B cell (primary cell): Measurements from ENCODE around the gene UBR4.

Source experiments
- CTCF ChIP-seq: fragments of 200-600 bp; IDR thresholded peaks from one replicate; pipeline ENCODE4 v1.8.0; 2022; ENCODE audit warnings: antibody characterized with exemption, mild to moderate bottlenecking
- EZH2 ChIP-seq: IDR thresholded peaks from 2 replicates; pipeline ENCODE4 v1.6.1; 2012; ENCODE audit warnings: borderline replicate concordance, low read depth, mild to moderate bottlenecking, moderate library complexity, low read length; ENCODE audit not compliant: insufficient read depth, poor library complexity, severe bottlenecking

- TF ChIP-seq CTCF: no peak
- TF ChIP-seq EZH2: no peak
Observed at GRCh38 chr1:19096990-19097389, 113.1 kb downstream of the UBR4 start.
